ENCODE results near the gene SLC25A13.

SLC25A13 gene

GRCh38 chr7:96084881-96085553, 236.9 kb downstream of the SLC25A13 start:
- DNase-seq, result no peak
- in situ Hi-C loops (cut with MboI; ENCODE audit: low pct_unique_long_range_greater_than_20kb, low sequenced_read_pairs), result no loop called here

GRCh38 chr7:96080027-96080426, 241.9 kb downstream of the SLC25A13 start:
- no peak for DNase-seq
- in situ Hi-C loops (cut with MboI; ENCODE audit: low pct_unique_long_range_greater_than_20kb, low sequenced_read_pairs), result no loop called here

GRCh38 chr7:96076350-96076707, 245.6 kb downstream of the SLC25A13 start:
- DNase-seq, result peak; percentile 26
- in situ Hi-C loops (cut with MboI; ENCODE audit: low pct_unique_long_range_greater_than_20kb, low sequenced_read_pairs), result no loop called here

GRCh38 chr7:96075510-96076349, 246.2 kb downstream of the SLC25A13 start:
- in situ Hi-C loops (cut with MboI; ENCODE audit: low pct_unique_long_range_greater_than_20kb, low sequenced_read_pairs), result no loop called here
- DNase-seq, result peak; percentile 49

GRCh38 chr7:96074871-96075270, 247.0 kb downstream of the SLC25A13 start:
- no peak for DNase-seq
- in situ Hi-C loops (cut with MboI; ENCODE audit: low pct_unique_long_range_greater_than_20kb, low sequenced_read_pairs), result no loop called here
